ENCODE measurements around the gene UBE2G2. TPM values are rescaled to one million over a fixed set of nuclear protein-coding genes. Genes with fewer than 3 reads are reported as not detected.

UBE2G2 gene, protein sequence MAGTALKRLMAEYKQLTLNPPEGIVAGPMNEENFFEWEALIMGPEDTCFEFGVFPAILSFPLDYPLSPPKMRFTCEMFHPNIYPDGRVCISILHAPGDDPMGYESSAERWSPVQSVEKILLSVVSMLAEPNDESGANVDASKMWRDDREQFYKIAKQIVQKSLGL
- 108 and 111 TPM in 2 replicates for total RNA-seq
- long read RNA-seq, full-length matches to known transcripts, result 65 of 76 reads
- long read RNA-seq, partial matches to known transcripts, result 9 of 76 reads
- long read RNA-seq, other reads (novel, unspliced or antisense), result 2 of 76 reads

DNA sequence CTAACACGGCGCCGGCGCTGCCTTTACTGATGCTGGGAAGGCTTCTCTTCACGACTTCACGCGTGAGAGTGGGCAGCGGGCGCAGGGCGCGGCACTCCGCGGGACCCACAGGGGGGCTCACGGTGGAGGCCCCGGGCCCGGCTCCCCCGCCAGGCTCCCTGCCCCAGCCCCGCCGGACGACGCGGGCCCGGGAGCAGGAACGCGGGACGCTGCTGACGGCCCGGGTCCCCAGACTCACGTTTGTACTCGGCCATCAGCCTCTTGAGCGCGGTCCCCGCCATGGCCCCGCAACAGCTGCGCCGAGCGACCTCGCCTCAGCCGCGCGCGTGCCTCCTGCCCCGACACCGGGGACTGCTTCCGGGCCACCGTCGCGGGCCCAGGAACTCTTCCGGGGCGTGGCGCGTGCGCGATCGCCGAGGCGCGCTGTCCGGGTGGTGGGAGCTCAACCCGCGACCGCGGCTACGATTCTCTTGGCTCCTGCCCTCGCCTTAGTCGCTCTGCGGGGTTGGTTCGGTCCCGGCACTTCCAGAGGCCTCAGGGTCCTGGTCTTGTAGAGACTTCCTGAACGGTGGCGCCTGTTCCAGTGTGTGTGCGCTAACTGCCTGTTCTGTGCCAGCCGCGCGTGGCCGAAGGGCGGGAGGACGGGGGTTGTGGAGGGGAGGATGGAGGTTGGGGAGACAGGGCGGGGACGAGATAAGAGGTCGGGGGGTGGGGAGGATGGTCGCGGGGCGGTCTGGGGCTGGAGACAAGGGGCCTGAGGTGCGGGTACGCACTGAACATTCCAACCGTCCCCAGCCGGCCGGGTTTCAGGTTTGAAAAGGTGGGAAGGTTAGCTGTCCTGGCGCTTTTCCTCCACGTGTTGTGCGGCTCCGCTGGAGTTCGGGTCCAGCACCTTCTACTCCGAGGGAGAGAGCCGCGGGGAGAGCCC lies at the start of gene UBE2G2:
UBE2G2 (minus strand) TSS at position 353 of the 928 bp plus-strand sequence; CDS start at position 281, 72 bp downstream.
- TF ChIP-seq, protein P1, sequence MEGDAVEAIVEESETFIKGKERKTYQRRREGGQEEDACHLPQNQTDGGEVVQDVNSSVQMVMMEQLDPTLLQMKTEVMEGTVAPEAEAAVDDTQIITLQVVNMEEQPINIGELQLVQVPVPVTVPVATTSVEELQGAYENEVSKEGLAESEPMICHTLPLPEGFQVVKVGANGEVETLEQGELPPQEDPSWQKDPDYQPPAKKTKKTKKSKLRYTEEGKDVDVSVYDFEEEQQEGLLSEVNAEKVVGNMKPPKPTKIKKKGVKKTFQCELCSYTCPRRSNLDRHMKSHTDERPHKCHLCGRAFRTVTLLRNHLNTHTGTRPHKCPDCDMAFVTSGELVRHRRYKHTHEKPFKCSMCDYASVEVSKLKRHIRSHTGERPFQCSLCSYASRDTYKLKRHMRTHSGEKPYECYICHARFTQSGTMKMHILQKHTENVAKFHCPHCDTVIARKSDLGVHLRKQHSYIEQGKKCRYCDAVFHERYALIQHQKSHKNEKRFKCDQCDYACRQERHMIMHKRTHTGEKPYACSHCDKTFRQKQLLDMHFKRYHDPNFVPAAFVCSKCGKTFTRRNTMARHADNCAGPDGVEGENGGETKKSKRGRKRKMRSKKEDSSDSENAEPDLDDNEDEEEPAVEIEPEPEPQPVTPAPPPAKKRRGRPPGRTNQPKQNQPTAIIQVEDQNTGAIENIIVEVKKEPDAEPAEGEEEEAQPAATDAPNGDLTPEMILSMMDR (conservative IDR thresholded peaks at IDR 0.05), result no peak
- H3K27ac Mint-ChIP-seq (ENCODE audit: unreplicated experiment), result peak within 1 kb of the TSS; percentile 88
- H3K36me3 Mint-ChIP-seq (ENCODE audit: low read depth), result peaks cover 12% of the 10 kb centered on the region
- peaks cover 30% of the 10 kb centered on the region for H3K4me1 Mint-ChIP-seq
- no peaks in the 10 kb centered on the region for H3K9me3 Mint-ChIP-seq
- peak within 1 kb of the TSS; percentile 98 for H3K4me3 Mint-ChIP-seq
- H3K27me3 Mint-ChIP-seq (ENCODE audit: low read depth), result no peaks in the 10 kb centered on the region
- DNase-seq (ENCODE audit: low read depth, low spot score), result peak; percentile 81

DNA sequence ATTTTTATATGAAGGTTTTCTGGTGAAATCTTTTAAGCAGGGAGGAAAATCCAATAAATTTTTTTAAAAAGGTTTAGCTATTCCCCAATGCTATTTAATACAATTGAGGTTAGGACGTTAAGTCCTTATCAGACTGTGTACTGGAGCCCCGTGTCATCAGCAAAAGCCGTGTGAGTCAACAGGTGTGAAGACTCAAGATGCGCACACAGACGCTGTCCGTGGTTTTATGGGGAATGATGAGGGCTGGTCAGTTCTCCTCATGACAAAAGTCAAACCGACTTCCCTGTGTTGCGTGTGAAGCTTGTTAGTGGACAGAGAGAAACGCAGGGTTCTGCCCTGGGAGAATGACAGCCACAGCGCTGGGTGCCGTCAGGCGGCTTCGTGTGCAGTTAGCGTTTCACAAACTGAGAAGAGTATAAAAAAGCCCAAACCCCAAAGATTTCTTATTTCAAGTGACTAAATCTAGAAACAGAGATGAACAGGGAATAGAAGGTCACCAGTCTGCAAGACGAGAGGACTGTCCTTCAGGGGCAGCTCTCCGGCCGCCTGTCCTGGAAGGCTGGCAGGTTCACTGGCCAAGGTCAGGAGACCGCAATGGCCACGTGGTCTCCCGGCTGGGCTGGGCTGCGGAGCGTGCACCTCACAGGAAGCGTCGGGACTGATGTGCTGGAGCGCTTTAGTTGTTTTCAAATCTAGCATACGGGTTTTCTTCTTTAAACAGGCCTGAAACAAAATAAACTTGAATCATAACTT lies 49.5 kb upstream of the UBE2G2 start:
- Mint-ChIP-seq H3K4me3 (no peak overlapping the region), H3K36me3 (ENCODE audit: low read depth) (peaks cover 8% of the 10 kb centered on the region), H3K27me3 (ENCODE audit: low read depth) (no peaks in the 10 kb centered on the region), H3K27ac (ENCODE audit: unreplicated experiment) (no peak overlapping the region), H3K4me1 (peaks cover 6% of the 10 kb centered on the region), H3K9me3 (no peaks in the 10 kb centered on the region)
- TF ChIP-seq, protein P1 (conservative IDR thresholded peaks at IDR 0.05), result no peak
- no peak for DNase-seq (ENCODE audit: low read depth, low spot score)

DNA sequence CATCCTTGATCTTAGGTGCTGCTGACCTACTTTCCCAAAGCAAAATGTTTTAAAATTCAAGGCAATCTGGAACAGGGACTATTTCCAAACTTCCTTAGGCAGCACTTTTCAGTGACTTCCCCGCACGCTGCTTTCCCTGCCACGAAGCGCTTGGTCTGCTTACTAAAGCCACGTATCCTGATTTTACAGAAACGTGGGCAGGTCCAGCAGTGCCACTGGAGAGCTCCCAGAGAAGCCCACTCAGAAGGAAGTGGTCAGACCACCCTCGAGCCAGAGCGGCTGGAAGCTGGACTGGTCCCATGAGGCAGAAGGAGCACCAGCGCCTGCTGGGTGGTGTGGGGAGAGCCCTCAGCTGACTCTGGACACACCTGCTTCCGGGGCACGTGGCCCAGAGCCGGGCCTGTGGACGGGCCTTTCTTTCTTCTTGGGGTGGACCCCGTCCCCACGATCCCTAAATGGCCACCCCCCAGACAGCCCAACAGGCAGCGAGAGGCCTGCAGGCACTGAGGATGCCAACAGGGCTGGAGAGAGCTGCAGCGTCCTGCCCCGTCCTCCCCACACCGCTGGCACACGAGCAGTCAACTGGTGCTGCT lies 48.7 kb upstream of the UBE2G2 start:
- TF ChIP-seq, protein P1 (conservative IDR thresholded peaks at IDR 0.05), result no peak
- H3K9me3 Mint-ChIP-seq, result no peaks in the 10 kb centered on the region
- no peak overlapping the region for H3K27ac Mint-ChIP-seq (ENCODE audit: unreplicated experiment)
- peaks cover 5% of the 10 kb centered on the region for H3K36me3 Mint-ChIP-seq (ENCODE audit: low read depth)
- no peak for DNase-seq (ENCODE audit: low read depth, low spot score)
- peaks cover 8% of the 10 kb centered on the region for H3K4me1 Mint-ChIP-seq
- no peak overlapping the region for H3K4me3 Mint-ChIP-seq
- no peaks in the 10 kb centered on the region for H3K27me3 Mint-ChIP-seq (ENCODE audit: low read depth)

DNA sequence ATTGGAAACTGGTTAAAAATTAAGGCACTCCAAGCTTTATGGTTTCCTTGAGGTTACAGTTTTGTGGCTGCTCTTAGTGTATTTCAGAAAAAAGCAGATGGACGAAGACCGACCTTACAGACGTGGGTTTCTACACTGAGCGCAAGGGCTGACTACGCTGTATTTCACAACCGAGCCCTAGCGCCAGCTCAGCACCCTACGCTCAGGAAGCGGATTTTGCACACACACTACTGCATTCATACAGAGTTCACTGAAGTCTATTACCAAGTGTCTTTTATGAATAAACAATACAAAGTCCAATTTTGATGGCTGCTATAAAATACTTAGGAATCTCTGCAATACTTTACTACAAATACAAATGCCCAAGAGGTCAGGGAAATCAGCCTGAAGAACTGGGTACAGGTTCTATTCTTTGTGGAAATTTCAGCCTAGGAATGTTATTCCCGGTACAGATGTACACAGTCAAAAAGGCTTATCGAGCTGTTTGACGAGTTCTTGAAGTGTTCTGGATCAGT lies 48.1 kb upstream of the UBE2G2 start:
- no peak overlapping the region for H3K27ac Mint-ChIP-seq (ENCODE audit: unreplicated experiment)
- no peak overlapping the region for H3K4me3 Mint-ChIP-seq
- H3K27me3 Mint-ChIP-seq (ENCODE audit: low read depth), result peaks cover under 1% of the 10 kb centered on the region
- H3K36me3 Mint-ChIP-seq (ENCODE audit: low read depth), result peaks cover 5% of the 10 kb centered on the region
- peaks cover 9% of the 10 kb centered on the region for H3K4me1 Mint-ChIP-seq
- no peaks in the 10 kb centered on the region for H3K9me3 Mint-ChIP-seq
- no peak for DNase-seq (ENCODE audit: low read depth, low spot score)
- TF ChIP-seq, protein P1 (conservative IDR thresholded peaks at IDR 0.05), result no peak
